NB4 (cell line): Measurements from ENCODE around the gene UBR2.
A peak's percentile ranks its signal among the peaks of the same experiment; 100 is the strongest.
"Not testable (repeated sequence)": the region's sequence is repeated elsewhere in the genome, so short reads cannot be mapped to it uniquely, and the experiment has no call there.

Experiments
- DNase-seq: peaks from one replicate; pipeline ENCODE4 v3.0.0; 2010; ENCODE audit warnings: low read depth
- H3K4me3 ChIP-seq: one replicate; pipeline ENCODE4 v1.5.1; 2011; ENCODE audit warnings: mild to moderate bottlenecking, low read depth, low read length, moderate library complexity
- CTCF ChIP-seq: IDR thresholded peaks from one replicate; pipeline ENCODE4 v1.5.1; 2012; ENCODE audit warnings: low read depth, low read length
- MAX ChIP-seq: IDR thresholded peaks from 2 replicates; pipeline ENCODE4 v1.6.1; 2011; ENCODE audit warnings: low read depth, low read length
- MYC ChIP-seq: IDR thresholded peaks from 2 replicates; pipeline ENCODE4 v1.6.1; 2011; ENCODE audit warnings: low read depth, low read length
- POLR2A ChIP-seq: IDR thresholded peaks from 2 replicates; pipeline ENCODE4 v1.6.1; 2011; ENCODE audit warnings: mild to moderate bottlenecking; ENCODE audit not compliant: insufficient read length; ENCODE audit errors: extremely low read depth

UBR2 gene

GRCh38 chr6:42726485-42727086, 162.8 kb downstream of the UBR2 start:
- TF ChIP-seq MYC (peak; percentile 43; the same call in 1 of the 2 replicates), POLR2A (no peak), CTCF (peak; percentile 81), MAX (peak; percentile 43)
- peak; percentile 95 for DNase-seq
- H3K4me3 ChIP-seq: peak overlapping the region; percentile 35

- TF ChIP-seq CTCF: no peak
- no peak for TF ChIP-seq MYC
- no peak for TF ChIP-seq MAX
- no peak for TF ChIP-seq POLR2A
- H3K4me3 ChIP-seq: no peak overlapping the region
- DNase-seq: no peak
These were observed 163.3 kb downstream of the UBR2 start for GRCh38 chr6:42727087-42727611.

GRCh38 chr6:42727627-42728026, 163.8 kb downstream of the UBR2 start:
- no peak overlapping the region for H3K4me3 ChIP-seq
- DNase-seq: no peak
- no peak for TF ChIP-seq POLR2A
- TF ChIP-seq MYC: no peak
- TF ChIP-seq MAX: no peak
- no peak for TF ChIP-seq CTCF

- no peak for DNase-seq
- no peak overlapping the region for H3K4me3 ChIP-seq
These were observed 165.9 kb downstream of the UBR2 start for GRCh38 chr6:42729731-42730130.

GRCh38 chr6:42733867-42734481, 170.1 kb downstream of the UBR2 start:
- not testable (repeated sequence) for DNase-seq, H3K4me3 ChIP-seq

More at GRCh38 chr6:42729731-42730130, 165.9 kb downstream of the UBR2 start:
- TF ChIP-seq CTCF: no peak
- TF ChIP-seq MYC: no peak
- TF ChIP-seq MAX: no peak
- no peak for TF ChIP-seq POLR2A

GRCh38 chr6:42735976-42736375, 172.1 kb downstream of the UBR2 start:
- H3K4me3 ChIP-seq: no peak overlapping the region
- no peak for DNase-seq
- TF ChIP-seq CTCF: no peak
- TF ChIP-seq MAX: no peak
- no peak for TF ChIP-seq POLR2A
